Keratinocyte (primary cell): ENCODE measurements around the gene AFAP1L2. TPM values are rescaled to one million over a fixed set of nuclear protein-coding genes. Genes with fewer than 3 reads are reported as not detected.

Experiments
- DNase-seq: peaks from one replicate; pipeline ENCODE4 v3.0.0-alpha.2; 2011; ENCODE audit warnings: low read depth, missing footprints, low spot score
- FAIRE-seq: peaks from 2 replicates; lab custom pipeline; 2011; peaks lifted over from hg19 to GRCh38; lab: Jason Lieb, UNC
- H2AFZ ChIP-seq: 2 replicates; pipeline ENCODE4 v1.6.0; 2012; ENCODE audit warnings: low read length, control low read depth, inconsistent platforms; ENCODE audit not compliant: control insufficient read depth
- H3K27ac ChIP-seq: 2 replicates; pipeline ENCODE4 v1.5.1; 2011; ENCODE audit warnings: low read length; ENCODE audit not compliant: control insufficient read depth, insufficient read depth
- H3K27me3 ChIP-seq: 3 replicates; pipeline ENCODE4 v1.6.0; 2011; ENCODE audit warnings: low read length; ENCODE audit not compliant: control insufficient read depth, insufficient read depth; ENCODE audit errors: extremely low read depth
- H3K36me3 ChIP-seq, 2 experiments: 2 replicates in 1 of 2; 3 replicates in 1 of 2; pipeline ENCODE4 v1.5.1; 2011; ENCODE audit warnings: low read length in 2 of 2, mild to moderate bottlenecking in 1 of 2; ENCODE audit not compliant: control insufficient read depth in 2 of 2, insufficient read depth in 2 of 2; ENCODE audit errors: extremely low read depth in 1 of 2
- H3K4me1 ChIP-seq: 3 replicates; pipeline ENCODE4 v1.5.1; 2011; ENCODE audit warnings: low read length; ENCODE audit not compliant: control insufficient read depth, insufficient read depth; ENCODE audit errors: extremely low read depth
- H3K4me2 ChIP-seq: 3 replicates; pipeline ENCODE4 v1.6.0; 2011; ENCODE audit warnings: low read depth, low read length; ENCODE audit not compliant: control insufficient read depth, insufficient read depth; ENCODE audit errors: extremely low read depth
- H3K4me3 ChIP-seq, 3 experiments: fragments of 200-600 bp in 1 of 3; sonication (generic) in 1 of 3; 2 replicates in 2 of 3; 3 replicates in 1 of 3; pipeline ENCODE4 v1.5.1; 2011 to 2016; ENCODE audit warnings: low read length in 3 of 3, mild to moderate bottlenecking in 3 of 3, control low read depth in 2 of 3, inconsistent platforms in 1 of 3, low read depth in 1 of 3, mixed read lengths in 1 of 3, mixed run types in 1 of 3, moderate library complexity in 1 of 3; ENCODE audit not compliant: control insufficient read depth in 2 of 3, insufficient read depth in 2 of 3; ENCODE audit errors: extremely low read depth in 1 of 3
- H3K79me2 ChIP-seq: 2 replicates; pipeline ENCODE4 v1.6.0; 2012; ENCODE audit warnings: low read length; ENCODE audit not compliant: control insufficient read depth, insufficient read depth
- H3K9ac ChIP-seq: 3 replicates; pipeline ENCODE4 v1.6.0; 2011; ENCODE audit warnings: low read length; ENCODE audit not compliant: control insufficient read depth, insufficient read depth; ENCODE audit errors: extremely low read depth
- H3K9me1 ChIP-seq: 3 replicates; pipeline ENCODE4 v1.6.0; 2011; ENCODE audit warnings: low read length; ENCODE audit not compliant: control insufficient read depth, insufficient read depth; ENCODE audit errors: extremely low read depth
- H3K9me3 ChIP-seq: 2 replicates; pipeline ENCODE4 v1.5.1; 2012; ENCODE audit warnings: low read depth, low read length; ENCODE audit not compliant: control insufficient read depth
- H4K20me1 ChIP-seq: 3 replicates; pipeline ENCODE4 v1.6.0; 2011; ENCODE audit warnings: low read length; ENCODE audit not compliant: control insufficient read depth, insufficient read depth; ENCODE audit errors: extremely low read depth
- CTCF ChIP-seq, 3 experiments: IDR thresholded peaks in 1 of 3; conservative IDR thresholded peaks in 1 of 3; optimal IDR thresholded peaks in 1 of 3; 2 replicates in 2 of 3; 3 replicates in 1 of 3; pipeline versions ENCODE3 to v1.5.1; 2011; ENCODE audit warnings: low read length in 3 of 3, mild to moderate bottlenecking in 3 of 3, moderate library complexity in 2 of 3, control low read depth in 1 of 3, inconsistent platforms in 1 of 3; ENCODE audit not compliant: insufficient read depth in 2 of 3; ENCODE audit errors: extremely low read depth in 1 of 3
- EZH2 ChIP-seq: IDR thresholded peaks from one replicate; pipeline ENCODE4 v1.6.1; 2012; ENCODE audit warnings: inconsistent platforms, mild to moderate bottlenecking, low read length, moderate library complexity
- dilution Hi-C: fragments of 300-500 bp; cut with MboI; formaldehyde crosslinking; loops from one replicate; pipeline ENCODE4 v1.7.0; 2020; ENCODE audit warnings: low sequenced_read_pairs; ENCODE audit not compliant: extremely low pct_ligation_motif_present
- polyA plus RNA-seq, 5 experiments: library from polyadenylated mRNA; depleted of rRNA in 3 of 5; stranded (reverse) in 3 of 5; stranded (forward) in 1 of 5; unstranded in 1 of 5; fragments of >200 nt; gene quantifications; 1 replicate in 1 of 5; 2 replicates in 3 of 5; 3 replicates in 1 of 5; pipeline versions ENCODE4 v1.2.1 to v1.2.3, GENCODE V29; 2011 to 2012; ENCODE audit warnings: missing spikeins in 2 of 5, low read depth in 1 of 5, low replicate concordance in 1 of 5

Gene AFAP1L2
- polyA plus RNA-seq, 1 donor (not counting 4 experiments of a cell fraction or from before 2014, with no cell fraction given) = 40.4 TPM

- no peaks in the 10 kb centered on the region for H3K27me3 ChIP-seq
- H3K4me1 ChIP-seq = peaks cover 49% of the 10 kb centered on the region
- H3K79me2 ChIP-seq = peaks cover 88% of the 10 kb centered on the region
- DNase-seq (no peak), FAIRE-seq (no peak)
- no peak overlapping the region for H3K4me2 ChIP-seq
- no peak overlapping the region for H3K9ac ChIP-seq
- peaks cover 4% of the 10 kb centered on the region for H3K9me1 ChIP-seq
- H2AFZ ChIP-seq = no peak overlapping the region
- H3K4me3 ChIP-seq = no peak overlapping the region
- no peak overlapping the region for H3K27ac ChIP-seq
- dilution Hi-C loops = no loop called here
- peaks cover 5 to 7% of the 10 kb centered on the region in 2 experiments for H3K36me3 ChIP-seq
- H4K20me1 ChIP-seq = no peaks in the 10 kb centered on the region
- H3K9me3 ChIP-seq = no peaks in the 10 kb centered on the region
- TF ChIP-seq EZH2 (no peak), CTCF (optimal IDR thresholded peaks at IDR 0.05 in 1 of 3, IDR thresholded peaks at IDR 0.05 in 1 of 3, conservative IDR thresholded peaks at IDR 0.05 in 1 of 3; ENCODE audit: extremely low read depth in 1 of 3, insufficient read depth in 2 of 3, low read length in 3 of 3) (no peak)
These were observed 5.5 kb downstream of the AFAP1L2 start for GRCh38 chr10:114398587-114399331.

- Histone ChIP-seq H3K4me3 (no peak overlapping the region), H3K9me3 (no peaks in the 10 kb centered on the region), H4K20me1 (no peaks in the 10 kb centered on the region), H3K36me3 (peaks cover 5 to 12% of the 10 kb centered on the region in 2 experiments), H3K9ac (no peak overlapping the region), H3K27me3 (no peaks in the 10 kb centered on the region), H3K4me2 (peak overlapping the region; percentile 22), H3K4me1 (peaks cover 57% of the 10 kb centered on the region), H3K27ac (no peak overlapping the region), H3K79me2 (peaks cover 89% of the 10 kb centered on the region), H3K9me1 (peaks cover 5% of the 10 kb centered on the region), H2AFZ (no peak overlapping the region)
- TF ChIP-seq CTCF (optimal IDR thresholded peaks at IDR 0.05 in 1 of 3, IDR thresholded peaks at IDR 0.05 in 1 of 3, conservative IDR thresholded peaks at IDR 0.05 in 1 of 3; ENCODE audit: extremely low read depth in 1 of 3, insufficient read depth in 2 of 3, low read length in 3 of 3) (peak in 1 of 3 experiments; percentile 38), EZH2 (no peak)
- FAIRE-seq (peak; percentile 80), DNase-seq (no peak)
- dilution Hi-C loops = no loop called here
These were observed 6.6 kb downstream of the AFAP1L2 start for GRCh38 chr10:114397651-114398145.
